Chondrocyte (in vitro differentiated cells): Measurements from ENCODE around the gene RYR2. TPM values are rescaled to one million over a fixed set of nuclear protein-coding genes. Genes with fewer than 3 reads are reported as not detected.

Experiments
- DNase-seq: peaks from one replicate; pipeline ENCODE4 v3.0.0; 2021; ENCODE audit warnings: mixed read lengths, low spot score
- H3K27ac Mint-ChIP-seq: one replicate; pipeline ENCODE4 v1.8.0; 2021; ENCODE audit warnings: mild to moderate bottlenecking, moderate library complexity, mixed read lengths; ENCODE audit not compliant: unreplicated experiment
- H3K27me3 Mint-ChIP-seq: 2 replicates; pipeline ENCODE4 v1.8.0; 2021; ENCODE audit warnings: low read depth, mixed read lengths
- H3K36me3 Mint-ChIP-seq: 2 replicates; pipeline ENCODE4 v1.8.0; 2021; ENCODE audit warnings: low read depth, mixed read lengths
- H3K4me1 Mint-ChIP-seq: 2 replicates; pipeline ENCODE4 v1.8.0; 2021; ENCODE audit warnings: low read depth, mild to moderate bottlenecking, mixed read lengths
- H3K4me3 Mint-ChIP-seq: one replicate; pipeline ENCODE4 v1.8.0; 2021; ENCODE audit warnings: mild to moderate bottlenecking, moderate library complexity, mixed read lengths; ENCODE audit not compliant: unreplicated experiment
- H3K9me3 Mint-ChIP-seq: 2 replicates; pipeline ENCODE4 v1.8.0; 2021; ENCODE audit warnings: low read depth, mixed read lengths
- total RNA-seq: library from RNA; stranded (reverse); gene quantifications from 3 replicates; pipeline ENCODE4 v1.2.1, GENCODE V29; 2021
- TF ChIP-seq, protein P1 (sequence below): fragments of 200-600 bp; sonication (generic); IDR thresholded peaks from 2 replicates; pipeline ENCODE4 v1.5.0; 2021; ENCODE audit warnings: antibody characterized with exemption, mild to moderate bottlenecking, moderate library complexity

Gene RYR2
- total RNA-seq, 1 donor from 2014 or later: 0.12 TPM

DNA sequence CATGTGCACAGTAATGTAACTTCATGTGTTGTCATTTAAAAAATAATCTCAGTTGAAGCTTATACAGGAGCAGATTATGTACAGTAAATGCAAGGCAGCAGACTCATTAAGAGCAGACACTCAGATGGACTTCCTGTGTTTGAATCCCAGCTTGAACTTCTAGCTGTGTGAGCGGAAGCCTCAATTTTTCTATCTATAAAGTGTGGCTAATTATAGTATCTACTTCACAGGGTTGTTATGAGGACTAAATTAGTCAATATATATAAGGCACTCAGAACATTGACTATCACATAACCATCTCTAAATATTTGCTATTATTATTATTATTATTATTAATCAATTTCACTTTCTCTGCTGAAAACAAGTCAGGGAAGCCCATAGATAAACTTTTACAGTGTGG, 707.1 kb downstream of the RYR2 start:
- Mint-ChIP-seq H3K4me3 (no peak overlapping the region), H3K4me1 (no peaks in the 10 kb centered on the region), H3K36me3 (no peaks in the 10 kb centered on the region), H3K27ac (no peak overlapping the region), H3K9me3 (no peaks in the 10 kb centered on the region), H3K27me3 (no peaks in the 10 kb centered on the region)
- DNase-seq: no peak
- TF ChIP-seq, protein P1, sequence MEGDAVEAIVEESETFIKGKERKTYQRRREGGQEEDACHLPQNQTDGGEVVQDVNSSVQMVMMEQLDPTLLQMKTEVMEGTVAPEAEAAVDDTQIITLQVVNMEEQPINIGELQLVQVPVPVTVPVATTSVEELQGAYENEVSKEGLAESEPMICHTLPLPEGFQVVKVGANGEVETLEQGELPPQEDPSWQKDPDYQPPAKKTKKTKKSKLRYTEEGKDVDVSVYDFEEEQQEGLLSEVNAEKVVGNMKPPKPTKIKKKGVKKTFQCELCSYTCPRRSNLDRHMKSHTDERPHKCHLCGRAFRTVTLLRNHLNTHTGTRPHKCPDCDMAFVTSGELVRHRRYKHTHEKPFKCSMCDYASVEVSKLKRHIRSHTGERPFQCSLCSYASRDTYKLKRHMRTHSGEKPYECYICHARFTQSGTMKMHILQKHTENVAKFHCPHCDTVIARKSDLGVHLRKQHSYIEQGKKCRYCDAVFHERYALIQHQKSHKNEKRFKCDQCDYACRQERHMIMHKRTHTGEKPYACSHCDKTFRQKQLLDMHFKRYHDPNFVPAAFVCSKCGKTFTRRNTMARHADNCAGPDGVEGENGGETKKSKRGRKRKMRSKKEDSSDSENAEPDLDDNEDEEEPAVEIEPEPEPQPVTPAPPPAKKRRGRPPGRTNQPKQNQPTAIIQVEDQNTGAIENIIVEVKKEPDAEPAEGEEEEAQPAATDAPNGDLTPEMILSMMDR: no peak

DNA sequence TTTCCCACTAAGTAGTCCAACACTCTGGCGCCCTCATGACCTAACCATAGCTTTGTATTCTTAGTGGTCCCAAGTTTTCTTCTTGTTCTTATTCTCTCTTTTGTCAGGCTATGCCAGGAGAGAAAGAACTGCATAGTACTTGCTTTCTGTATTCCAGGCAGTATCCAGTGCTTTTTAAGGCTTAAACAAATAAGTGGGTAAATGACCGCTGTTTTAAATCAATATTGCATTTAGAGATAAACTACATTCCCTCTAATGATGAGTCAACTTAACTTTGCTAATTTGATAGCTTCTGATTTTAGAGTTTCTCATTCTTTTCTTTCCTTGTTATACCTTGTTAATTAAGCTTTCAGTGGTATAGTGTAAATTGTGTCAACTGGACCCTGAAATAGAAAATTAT, 709.1 kb downstream of the RYR2 start:
- Mint-ChIP-seq H3K27ac (no peak overlapping the region), H3K27me3 (peaks cover 1% of the 10 kb centered on the region), H3K9me3 (no peaks in the 10 kb centered on the region), H3K4me3 (no peak overlapping the region), H3K36me3 (no peaks in the 10 kb centered on the region), H3K4me1 (no peaks in the 10 kb centered on the region)
- DNase-seq: no peak
- TF ChIP-seq, protein P1: no peak

DNA sequence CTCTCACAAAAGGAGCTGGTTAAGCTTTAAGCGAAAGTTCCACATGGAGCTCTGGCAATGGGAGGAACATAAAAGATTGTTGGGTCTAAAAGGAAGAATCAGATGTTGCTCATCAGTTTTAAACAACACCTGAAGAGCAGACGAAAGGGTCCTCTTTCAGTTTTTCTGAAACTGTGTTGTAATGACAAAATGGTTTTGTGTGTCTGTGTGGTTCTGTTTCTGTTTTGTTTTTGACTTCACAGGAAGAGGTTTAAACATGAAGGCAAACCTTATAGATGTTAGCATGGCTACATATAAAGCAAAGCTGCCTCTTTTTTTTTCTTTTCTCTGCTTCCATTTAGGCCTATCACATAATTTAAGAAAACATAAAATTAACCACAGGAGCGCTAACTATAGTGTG, 712.6 kb downstream of the RYR2 start:
- TF ChIP-seq, protein P1: no peak
- H3K36me3 Mint-ChIP-seq: no peaks in the 10 kb centered on the region
- DNase-seq: no peak
- no peak overlapping the region for H3K27ac Mint-ChIP-seq
- H3K9me3 Mint-ChIP-seq: no peaks in the 10 kb centered on the region
- H3K4me3 Mint-ChIP-seq: no peak overlapping the region
- H3K4me1 Mint-ChIP-seq: no peaks in the 10 kb centered on the region
- H3K27me3 Mint-ChIP-seq: peaks cover 1% of the 10 kb centered on the region

DNA sequence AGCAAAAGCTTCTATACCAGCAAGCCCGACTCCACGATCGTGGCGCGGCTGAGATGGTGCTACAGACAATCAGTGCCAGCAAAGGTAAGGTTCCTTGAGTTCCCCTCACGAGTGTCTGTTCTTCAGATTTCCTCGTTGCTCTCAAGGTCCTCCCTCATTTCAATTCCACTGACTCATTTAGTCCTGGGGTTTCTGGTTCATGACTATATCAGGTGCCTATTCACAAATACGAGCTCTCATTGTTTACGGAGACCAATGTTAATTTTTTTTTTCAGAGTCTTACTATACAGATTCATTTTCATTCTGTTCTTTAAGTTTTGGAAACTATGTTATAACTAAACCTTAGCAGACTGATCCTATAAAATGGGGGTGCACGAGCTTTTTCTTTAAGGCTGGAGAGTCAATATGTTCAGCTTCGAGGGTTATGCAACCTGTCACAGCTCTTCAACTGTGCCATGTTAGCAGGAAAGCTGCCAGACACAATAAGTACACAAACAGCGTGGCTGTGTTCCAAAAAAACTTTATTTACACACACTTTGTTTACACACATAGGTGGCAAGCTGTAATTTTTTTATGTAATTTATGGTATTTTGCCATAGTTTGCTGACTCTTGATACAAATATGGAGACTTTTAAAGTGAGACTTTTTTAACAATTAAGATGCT, 714.5 kb downstream of the RYR2 start:
- Mint-ChIP-seq H3K4me3 (no peak overlapping the region), H3K4me1 (no peaks in the 10 kb centered on the region), H3K27me3 (peaks cover 4% of the 10 kb centered on the region), H3K9me3 (no peaks in the 10 kb centered on the region), H3K36me3 (no peaks in the 10 kb centered on the region), H3K27ac (no peak overlapping the region)
- DNase-seq: no peak
- TF ChIP-seq, protein P1: no peak

DNA sequence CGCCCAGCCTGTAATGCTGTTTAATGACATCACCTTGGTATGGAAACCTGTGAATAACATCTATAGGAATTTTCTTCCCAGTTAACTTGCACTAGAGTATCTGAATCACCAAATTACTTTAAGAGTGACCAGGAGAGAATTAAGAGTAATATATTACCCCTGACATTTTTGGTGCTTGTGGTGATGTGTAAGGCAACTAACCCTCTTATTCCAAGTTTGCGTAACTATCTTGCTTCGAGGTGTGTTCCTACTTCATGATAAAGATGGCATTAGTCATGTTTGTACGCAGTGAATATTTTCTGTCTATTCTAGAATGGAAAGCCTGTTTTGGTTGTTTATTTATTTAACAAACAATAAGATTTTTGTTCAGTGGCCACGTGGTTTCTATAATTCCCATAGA, 717.4 kb downstream of the RYR2 start:
- no peak for DNase-seq
- H3K27me3 Mint-ChIP-seq: peaks cover 7% of the 10 kb centered on the region
- no peak overlapping the region for H3K4me3 Mint-ChIP-seq
- no peaks in the 10 kb centered on the region for H3K36me3 Mint-ChIP-seq
- TF ChIP-seq, protein P1: no peak
- H3K27ac Mint-ChIP-seq: no peak overlapping the region
- H3K4me1 Mint-ChIP-seq: no peaks in the 10 kb centered on the region
- H3K9me3 Mint-ChIP-seq: no peaks in the 10 kb centered on the region
